Right lobe of liver (tissue), 4 donors: ENCODE measurements around the gene SP1.

Source experiments
- CTCF ChIP-seq, 4 donors: fragments of 200-600 bp in 3 of 4; fragments of 450-650 bp in 1 of 4; IDR thresholded peaks; one replicate each; pipeline versions ENCODE4 v1.5.1 to v1.8.0; 2016 to 2022; ENCODE audit warnings: antibody characterized with exemption in 4 of 4, mild to moderate bottlenecking in 2 of 4
- POLR2A ChIP-seq: fragments of 450-650 bp; IDR thresholded peaks from one replicate; pipeline ENCODE4 v1.6.1; 2017; ENCODE audit warnings: antibody characterized with exemption, mild to moderate bottlenecking
- donor health status: DM: no; HTN: no; CAD: no.
- donor health status: DM: no; HTN: no; CAD: no.
- donor health status: DM: no; HTN: yes; CAD: no.

GRCh38 chr12:53338916-53339315, 41.1 kb upstream of the SP1 start:
- TF ChIP-seq CTCF (IDR thresholded peaks at IDR 0.05) (no peak), POLR2A (no peak)
